Measurements from ENCODE around the gene LGR5.
A peak's percentile ranks its signal among the peaks of the same experiment; 100 is the strongest.
"Not testable (repeated sequence)": the region's sequence is repeated elsewhere in the genome, so short reads cannot be mapped to it uniquely, and the experiment has no call there.

Gene LGR5

DNA sequence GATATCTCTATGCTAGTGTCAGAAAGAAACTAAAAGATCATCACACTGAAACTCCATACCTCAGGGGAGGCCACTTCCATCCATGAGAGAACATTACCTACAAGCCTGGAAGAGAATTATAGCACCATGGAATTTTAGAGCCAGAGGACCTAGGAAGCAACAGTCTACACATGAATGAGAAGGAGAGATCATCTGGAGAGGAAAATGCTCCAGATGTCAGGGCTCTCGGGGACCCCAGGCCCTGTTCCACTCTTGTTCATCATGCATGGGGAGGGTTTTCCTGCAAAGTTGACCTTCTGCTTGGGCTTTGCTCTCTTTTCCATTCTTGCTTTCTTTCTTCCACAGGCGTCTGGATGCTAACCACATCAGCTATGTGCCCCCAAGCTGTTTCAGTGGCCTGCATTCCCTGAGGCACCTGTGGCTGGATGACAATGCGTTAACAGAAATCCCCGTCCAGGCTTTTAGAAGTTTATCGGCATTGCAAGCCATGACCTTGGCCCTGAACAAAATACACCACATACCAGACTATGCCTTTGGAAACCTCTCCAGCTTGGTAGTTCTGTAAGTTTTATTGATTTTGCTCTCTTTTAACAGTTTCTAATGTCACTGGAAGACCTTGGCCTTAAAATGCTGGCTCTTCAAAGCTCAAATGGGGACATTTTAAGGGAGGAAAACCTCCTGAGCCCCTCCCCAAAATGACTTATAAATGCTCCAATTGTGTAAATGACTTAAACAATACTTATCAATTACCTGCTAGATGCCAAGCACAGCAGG is 113.3 kb downstream of the LGR5 start:
- DNase-seq (ENCODE audit: low spot score), result no peak

DNA sequence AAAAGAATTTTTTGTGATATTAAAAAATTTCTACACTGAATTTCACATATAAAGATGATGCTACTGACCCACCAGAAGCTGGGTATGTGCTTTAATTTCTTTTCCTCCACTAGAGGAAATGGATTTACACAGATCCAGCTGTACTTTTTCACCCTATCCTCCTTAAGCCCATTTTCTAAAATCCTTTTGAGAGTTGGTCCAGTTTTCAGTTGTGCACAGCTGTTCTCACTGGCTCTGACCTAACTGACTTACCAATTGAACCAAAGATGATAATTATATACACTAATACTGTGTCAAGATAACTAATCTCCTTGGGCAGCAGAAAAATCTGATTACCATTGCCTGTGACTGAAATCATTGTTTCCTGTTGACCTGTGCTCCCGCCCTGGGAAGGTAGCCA is 115.6 kb downstream of the LGR5 start:
- no peak for DNase-seq (ENCODE audit: low spot score)

DNA sequence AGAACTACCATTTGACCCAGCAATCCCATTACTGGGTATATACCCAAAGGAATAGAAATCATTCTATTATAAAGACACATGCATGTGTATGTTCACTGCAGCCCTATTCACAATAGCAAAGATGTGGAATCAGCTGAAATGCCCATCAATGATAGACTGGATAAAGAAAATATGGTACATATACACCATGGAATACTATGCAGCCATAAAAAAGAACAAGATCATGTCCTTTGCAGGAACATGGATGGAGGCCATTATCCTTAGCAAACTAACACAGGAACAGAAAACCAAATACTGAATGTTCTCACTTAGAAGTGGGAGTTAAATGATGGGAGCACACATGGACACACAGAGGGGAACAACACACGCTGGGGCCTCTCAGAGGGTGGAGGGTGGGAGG is 116.2 kb downstream of the LGR5 start:
- DNase-seq (ENCODE audit: low spot score), result not testable (repeated sequence)

DNA sequence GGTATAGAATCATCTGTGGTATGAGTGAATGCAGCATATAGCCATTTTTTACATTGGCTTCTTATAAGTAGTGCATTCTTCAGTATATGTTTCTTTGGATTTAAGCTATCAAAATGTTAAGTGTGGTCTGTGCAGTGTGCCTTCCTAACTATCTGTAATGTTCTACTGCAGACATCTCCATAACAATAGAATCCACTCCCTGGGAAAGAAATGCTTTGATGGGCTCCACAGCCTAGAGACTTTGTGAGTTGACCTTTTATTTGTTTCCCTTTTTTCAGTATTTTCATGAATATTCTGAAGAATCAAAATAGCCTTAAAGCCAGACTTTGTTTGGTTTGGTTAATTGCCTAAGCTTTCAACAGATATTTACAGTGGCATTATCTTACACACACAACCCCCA is 116.8 kb downstream of the LGR5 start:
- no peak for DNase-seq (ENCODE audit: low spot score)

DNA sequence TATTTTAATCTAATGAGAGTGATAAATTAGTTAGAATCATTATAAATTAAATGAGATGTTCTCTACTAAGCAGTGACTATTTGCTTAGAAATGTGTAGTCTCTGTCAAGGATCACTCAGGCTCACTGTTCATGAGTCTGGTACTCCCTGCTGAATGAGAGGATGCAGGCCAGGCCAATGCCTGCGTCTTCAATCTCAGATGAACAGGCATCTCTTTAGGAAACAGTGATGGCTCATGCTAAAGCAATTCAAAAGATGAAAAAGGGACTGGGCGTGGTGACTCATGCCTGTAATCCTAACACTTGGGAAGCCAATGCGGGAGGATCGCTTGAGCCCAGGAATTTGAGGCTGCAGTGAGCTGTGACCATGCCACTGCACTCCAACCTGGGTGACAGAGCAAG is 117.3 kb downstream of the LGR5 start:
- peak; percentile 80 for DNase-seq (ENCODE audit: low spot score)

DNA sequence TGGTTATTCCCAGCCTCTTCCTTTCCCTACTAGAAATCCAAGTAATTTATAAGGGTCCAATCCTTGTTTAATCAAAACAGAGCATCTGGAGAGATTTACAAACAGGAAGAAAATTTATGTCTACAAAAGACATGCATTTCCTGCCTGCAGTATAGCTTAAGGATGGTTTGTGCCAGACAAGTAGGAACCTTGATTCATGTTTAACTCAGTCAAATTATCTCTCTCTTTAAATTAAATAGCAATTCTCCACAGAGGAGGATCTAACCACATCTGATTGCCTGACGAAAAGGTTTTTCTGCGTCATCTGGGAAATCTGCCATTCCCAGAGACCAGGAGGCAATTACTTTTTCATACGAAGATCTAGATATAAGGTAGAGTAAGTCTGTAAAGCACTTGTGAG is 118.8 kb downstream of the LGR5 start:
- DNase-seq (ENCODE audit: low spot score), result no peak

DNA sequence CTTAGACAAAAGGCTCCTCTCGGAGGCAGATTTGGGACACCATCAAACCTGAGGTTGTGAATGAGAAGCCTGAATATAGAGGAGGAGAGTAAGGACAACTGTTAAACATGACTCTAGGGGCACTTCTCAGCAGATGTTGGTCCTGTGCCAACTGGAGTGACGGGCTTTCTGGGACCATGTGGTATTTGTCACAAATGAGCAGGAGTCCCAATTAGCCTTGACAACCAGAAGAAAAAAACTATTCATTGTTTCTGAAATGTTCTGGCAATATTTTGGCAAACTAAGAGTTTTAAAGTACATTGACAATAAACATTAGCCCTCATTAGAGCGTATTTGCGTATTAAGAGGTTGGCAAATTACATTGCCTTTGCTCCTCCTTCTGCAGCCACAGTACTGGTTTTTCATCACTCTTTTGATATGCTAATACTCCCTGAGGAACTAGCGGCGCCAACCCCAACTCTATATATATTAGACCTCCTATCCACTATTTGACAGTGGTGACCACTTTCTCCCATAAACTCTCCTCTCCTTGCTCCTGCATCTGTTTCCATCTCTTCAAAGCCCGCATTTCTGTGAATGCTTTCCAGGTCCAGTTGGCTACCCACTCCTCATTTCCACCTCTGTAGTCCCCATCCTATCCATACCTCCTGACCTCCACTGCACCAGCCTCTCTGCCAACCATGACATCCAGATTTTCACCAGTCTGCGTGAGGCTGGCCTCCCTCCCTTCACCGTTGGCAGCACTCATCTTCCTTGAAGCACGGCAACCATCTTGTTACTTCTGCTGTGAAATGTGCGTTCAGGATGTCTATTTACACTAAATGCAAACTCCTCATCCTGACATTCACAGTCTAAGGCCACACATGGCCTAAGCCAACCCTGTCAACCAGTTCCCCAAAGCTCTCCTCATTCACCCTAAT is 123.3 kb downstream of the LGR5 start:
- DNase-seq (ENCODE audit: low spot score), result no peak

DNA sequence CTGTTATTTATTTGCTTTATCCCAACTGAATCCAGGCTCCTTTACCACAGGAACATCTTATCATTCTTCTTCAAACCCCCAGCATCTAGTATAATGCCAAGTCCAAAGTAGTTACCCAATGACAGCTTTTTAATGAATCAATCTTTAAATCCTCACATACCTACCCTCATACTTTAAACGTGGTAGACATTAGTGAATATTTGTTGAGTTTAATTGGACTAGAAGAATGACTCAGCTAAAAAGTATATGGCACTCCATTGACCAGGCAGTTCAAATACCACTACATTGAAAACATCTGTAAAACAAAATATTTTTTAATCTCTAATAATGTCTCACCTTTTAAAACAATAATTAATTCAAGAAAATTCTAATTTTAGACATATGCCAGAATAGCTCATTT is 125.9 kb downstream of the LGR5 start:
- no peak for DNase-seq (ENCODE audit: low spot score)

DNA sequence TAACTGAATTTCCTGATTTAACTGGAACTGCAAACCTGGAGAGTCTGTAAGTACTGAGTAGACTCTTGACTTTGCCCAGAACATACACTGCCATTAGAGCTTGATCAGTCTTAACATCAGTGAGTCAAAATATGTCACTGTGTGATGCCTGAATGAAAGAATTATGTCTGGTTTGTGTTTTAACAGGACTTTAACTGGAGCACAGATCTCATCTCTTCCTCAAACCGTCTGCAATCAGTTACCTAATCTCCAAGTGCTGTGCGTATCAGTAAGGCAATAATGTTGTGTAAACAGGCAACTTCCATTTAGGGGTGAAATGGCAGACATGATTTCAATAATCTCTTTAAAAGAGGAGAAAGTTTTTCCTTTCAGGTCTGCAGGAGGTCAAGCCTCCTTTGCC is 127.1 kb downstream of the LGR5 start:
- no peak for DNase-seq (ENCODE audit: low spot score)

DNA sequence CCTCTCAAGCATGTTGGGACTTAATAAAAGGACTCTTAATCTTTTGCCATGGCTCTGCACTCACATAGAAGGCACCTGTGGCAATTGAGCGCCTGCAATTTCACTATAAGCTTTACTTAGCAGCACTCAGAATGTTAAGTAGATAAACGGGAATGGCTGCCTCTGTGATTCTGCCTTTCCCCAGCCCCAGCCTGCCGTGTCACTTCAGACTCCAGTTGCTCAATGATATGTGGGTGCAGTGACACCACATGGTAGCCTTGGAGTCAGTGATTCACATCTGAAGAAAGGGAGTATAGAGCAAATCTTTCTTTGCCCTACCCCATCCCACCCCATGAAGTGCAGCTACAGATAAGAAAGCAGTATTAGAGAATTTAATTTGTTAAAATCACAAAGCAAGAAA is 127.9 kb downstream of the LGR5 start:
- no peak for DNase-seq (ENCODE audit: low spot score)

DNA sequence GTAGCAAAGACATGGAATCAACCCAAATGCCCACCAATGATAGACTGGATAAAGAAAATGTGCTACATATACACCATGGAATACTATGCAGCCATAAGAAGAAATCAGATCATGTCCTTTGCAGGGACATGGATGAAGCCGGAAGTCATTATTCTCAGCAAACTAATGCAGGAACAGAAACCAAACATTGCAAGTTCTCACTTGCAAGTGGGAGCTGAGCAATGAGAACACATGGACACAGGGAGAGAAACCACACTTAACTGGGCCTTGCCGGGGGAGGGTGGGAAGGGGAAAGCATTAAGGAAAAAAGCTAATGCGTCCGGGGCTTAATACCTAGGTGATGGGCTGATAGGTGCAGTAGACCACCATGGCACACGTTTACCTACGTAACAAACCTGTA is 130.3 kb downstream of the LGR5 start:
- not testable (repeated sequence) for DNase-seq (ENCODE audit: low spot score)

DNA sequence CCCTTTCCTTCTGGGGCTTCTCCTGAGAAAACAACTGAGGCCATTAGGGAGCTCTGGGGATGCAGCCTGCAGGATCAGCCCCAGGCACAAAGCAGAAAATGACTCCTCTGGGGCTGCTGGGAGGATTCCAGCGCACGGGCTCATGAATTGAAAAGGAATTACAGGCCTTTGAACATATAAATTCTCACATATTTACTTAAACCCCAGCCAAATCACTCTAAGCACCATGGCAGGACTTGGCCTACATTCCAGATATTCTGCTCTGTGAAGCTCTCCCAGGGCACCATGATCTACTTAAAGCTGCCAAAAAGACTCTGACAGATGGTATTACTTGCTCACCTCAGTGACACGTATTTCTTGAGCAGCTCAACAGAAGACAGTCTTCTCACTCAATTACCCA is 136.9 kb downstream of the LGR5 start:
- DNase-seq (ENCODE audit: low spot score), result no peak

DNA sequence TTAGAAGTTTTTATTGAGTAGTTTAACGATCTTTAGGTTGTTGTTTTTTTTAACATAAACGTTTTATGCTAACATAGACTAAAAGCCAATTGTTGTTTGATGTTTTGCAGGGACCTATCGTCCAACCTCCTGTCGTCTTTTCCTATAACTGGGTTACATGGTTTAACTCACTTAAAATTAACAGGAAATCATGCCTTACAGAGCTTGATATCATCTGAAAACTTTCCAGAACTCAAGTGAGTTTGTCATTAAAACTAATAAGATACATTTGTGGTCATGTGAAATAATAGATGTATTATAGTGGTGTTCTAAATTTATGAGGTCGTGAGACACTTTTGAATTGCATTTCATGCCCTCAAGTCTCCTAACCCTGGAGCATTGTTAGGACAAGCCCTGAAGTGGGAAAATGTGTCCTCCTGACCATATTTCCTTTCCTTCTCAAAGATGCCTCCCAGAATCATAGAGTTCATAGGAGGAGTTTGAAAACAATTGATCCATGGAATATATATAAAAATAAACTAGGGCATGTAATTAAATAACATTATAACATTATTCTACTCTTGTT is 139.2 kb downstream of the LGR5 start:
- no peak for DNase-seq (ENCODE audit: low spot score)

DNA sequence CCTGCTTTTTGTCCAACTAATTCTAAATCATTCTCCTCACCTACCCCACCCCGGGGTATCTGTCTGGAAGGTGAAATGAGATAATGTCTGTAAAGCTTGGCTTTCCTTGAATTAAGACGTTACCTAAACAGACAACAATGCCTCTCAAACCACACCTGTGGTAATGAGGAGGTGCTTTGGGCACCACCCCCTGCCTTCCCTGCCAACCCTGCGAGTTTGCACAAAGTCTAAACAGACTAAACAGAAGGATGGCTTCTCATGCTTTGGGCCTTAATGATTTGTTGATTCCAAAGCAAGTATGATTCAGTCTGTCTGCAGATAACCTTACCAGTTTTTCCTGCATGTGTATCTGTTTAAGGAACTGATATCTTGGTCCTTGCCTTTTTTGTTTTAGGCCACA is 141.6 kb downstream of the LGR5 start:
- DNase-seq (ENCODE audit: low spot score), result no peak

DNA sequence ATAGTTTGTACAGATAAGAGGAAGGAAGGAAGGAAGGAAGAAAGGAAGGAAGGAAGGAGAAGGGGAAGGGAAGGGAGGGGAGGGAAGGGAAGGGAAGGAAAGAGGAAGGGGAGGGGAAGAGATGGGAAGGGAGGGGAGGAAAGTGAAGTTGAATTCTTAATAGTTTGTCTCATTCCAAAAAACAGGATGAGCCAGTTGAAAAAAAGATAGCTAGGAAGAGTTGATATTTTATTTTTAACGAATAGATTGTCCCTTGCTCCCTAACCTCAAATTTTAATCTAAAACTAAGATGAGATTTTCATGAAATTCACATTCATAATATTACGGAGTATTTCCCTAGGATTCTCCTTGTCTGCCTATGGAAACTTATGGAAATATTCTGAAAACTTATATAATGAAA is 143.3 kb downstream of the LGR5 start:
- no peak for DNase-seq (ENCODE audit: low spot score)

DNA sequence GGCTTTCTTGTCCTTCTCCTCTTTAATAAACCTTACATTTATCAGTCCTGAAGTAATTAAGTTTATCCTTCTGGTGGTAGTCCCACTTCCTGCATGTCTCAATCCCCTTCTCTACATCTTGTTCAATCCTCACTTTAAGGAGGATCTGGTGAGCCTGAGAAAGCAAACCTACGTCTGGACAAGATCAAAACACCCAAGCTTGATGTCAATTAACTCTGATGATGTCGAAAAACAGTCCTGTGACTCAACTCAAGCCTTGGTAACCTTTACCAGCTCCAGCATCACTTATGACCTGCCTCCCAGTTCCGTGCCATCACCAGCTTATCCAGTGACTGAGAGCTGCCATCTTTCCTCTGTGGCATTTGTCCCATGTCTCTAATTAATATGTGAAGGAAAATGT is 144.8 kb downstream of the LGR5 start:
- DNase-seq (ENCODE audit: low spot score), result no peak

DNA sequence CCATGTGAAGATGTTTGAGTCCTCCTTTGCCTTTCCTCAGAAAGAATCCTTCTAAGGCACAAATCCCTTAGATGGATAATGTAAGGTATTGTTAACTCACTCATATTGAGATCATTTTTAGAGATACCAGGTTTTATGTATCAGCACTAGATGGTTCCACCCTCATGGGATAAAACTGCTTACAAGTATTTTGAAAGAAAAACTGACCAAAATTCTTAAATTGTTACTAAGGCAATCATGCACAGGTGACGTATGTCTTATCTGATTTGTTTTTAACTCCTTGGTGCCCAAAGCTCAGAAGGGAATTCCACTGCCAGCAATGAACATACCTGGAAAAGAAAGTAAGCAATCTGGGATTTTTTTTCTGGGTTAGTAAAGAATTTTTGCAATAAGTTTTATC is 145.6 kb downstream of the LGR5 start:
- no peak for DNase-seq (ENCODE audit: low spot score)

DNA sequence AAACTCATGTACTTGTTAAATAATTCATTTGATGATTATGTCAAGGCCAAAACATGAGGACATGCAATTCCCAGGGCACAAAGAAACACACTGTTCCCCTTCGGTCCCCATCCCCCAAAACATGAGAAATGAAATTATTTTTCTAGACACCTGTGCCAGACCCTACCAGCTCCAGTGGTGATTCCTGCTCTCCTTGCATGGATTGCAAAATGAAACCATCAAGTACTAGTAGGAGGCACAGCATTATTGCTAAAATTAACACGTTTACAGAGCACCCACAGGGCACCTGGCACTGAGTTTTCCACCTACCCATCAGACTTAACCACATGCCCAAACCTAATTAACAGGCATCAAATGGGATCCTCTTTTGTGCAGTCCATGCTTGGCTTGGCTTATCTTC is 147.4 kb downstream of the LGR5 start:
- no peak for DNase-seq (ENCODE audit: low spot score)

DNA sequence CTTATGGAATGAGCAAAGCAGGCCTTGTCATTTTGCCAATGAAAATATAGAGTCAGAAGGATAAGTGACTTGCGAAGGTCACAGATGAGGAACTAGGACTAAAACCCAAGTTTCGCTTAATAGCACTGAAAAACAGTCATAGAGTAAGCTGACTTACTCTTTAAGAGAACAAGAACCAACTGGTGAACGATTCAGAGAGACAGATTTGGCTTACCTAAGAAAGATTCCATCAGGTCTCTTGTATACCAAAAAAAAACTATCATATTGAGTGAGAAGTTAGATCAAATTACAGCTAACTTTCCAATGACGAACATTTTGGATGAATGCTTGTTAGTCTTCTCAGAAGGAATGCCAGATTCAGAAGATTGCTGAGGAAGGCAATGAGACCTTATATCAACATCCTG is 149.9 kb downstream of the LGR5 start:
- no peak for DNase-seq (ENCODE audit: low spot score)

DNA sequence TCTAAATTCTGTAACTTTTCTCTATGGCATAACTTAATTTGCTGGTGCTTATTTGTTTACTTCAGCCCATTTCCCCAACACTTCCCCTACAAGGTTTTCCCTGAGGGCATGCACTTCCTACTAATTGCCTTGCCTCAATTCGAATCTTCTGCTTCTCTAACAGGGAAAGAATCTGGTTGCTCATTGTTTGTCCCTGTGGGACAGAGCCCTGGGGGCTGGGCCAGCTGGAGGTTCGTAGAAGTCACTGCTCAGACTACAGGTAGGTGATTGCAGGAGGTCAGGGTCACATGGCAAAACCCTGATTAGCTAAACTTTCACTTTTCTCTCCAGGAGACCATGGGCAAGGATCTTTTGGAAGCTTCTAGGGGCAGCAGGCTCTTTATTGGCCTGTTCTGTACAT is 152.0 kb downstream of the LGR5 start:
- DNase-seq (ENCODE audit: low spot score), result no peak

DNA sequence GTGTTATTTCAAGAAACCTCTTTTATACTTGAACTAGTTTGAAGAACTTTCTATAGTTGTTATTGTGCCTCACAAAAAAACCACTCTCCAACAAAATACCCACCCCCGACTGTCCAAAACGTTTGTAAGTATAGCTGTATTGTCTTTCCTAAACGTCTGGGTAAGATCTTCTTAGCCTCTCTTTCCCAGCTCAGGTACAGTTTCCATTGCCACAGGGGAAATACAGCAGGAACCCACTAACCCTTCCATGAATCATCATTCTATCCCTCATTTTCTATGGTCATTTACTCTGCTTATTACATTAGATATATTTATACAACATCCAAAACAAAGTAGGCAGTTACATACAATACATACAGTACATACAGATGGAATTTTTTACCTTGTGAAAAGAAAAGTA is 153.2 kb downstream of the LGR5 start:
- no peak for DNase-seq (ENCODE audit: low spot score)

DNA sequence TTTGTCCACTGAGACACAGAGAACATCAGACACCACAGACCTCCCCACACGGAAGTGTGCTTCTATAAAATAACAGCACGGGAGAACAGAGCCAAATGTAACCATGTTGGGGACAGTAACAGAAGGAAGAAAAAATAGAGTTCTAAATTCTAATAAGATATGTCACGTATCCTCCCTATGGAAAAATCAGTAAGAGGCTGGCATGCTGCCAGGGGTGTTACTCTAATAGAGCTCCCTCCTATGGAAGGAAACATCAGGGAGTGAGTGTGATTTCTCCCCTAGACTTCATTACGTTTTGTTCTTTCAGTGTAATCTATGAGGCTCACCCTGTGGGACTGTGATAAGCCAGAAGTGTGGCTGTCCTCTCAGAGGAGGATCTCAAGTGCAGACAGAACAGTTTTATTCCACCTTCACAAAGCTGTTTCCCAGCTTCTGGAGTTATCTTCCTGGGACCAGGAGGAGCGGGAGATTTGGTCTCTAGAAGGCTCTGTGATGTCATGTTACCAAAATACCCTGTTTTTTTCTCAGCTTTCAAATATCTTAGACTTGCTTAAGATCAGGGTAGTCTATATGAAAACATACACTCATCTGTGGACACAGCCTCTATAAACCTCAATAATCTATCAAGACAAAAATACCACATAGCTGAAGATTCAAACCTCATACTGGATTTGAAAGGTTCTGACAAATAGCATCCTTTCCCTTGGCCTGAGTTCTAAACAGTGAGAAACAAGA is 154.8 kb downstream of the LGR5 start:
- peak; percentile 18 for DNase-seq (ENCODE audit: low spot score)

Measured in GM03348 (cell line).